Measurements from ENCODE around the gene ZNF667.

The ZNF667 gene

DNA sequence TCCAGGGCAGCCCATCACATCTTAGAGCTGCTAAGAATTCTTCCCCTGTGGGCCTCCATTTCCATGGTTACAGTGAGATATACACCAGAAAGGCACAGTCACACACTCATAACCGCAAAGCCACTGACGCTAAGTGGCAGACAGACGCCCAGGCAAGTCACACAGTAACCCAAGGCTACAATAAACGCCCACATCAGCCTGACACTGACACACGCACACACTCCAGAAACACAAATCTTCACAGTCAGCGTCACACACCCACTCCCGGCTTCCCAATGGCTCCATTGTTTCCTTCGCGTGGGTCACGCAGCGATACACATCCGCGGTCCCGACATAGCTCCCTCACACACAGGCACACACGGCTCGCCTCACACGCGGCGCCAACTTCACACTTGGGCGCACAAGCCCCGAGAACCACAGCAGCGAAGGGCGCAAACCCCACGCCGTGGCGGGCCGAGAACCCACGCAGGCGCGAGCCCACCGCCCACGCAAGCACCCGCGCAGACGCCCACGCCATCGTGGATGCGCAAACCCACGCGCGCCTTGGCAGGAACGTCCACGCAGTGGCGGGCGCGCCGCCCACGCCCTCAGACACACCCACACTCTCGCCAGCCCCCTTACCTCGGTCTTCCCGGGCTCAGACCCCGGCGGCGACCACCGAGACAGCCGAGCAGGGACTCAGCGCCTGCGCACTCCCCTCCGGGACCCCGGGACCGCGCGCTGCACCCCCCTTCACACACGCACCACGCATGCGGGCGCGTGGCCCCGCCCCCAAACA, at the start of gene ZNF667:
TSS of gene ZNF667 (minus strand) at position 695 of the 778 bp plus-strand sequence. CDS start 14,975 bp downstream, outside the sequence.
- no peak for DNase-seq

DNA sequence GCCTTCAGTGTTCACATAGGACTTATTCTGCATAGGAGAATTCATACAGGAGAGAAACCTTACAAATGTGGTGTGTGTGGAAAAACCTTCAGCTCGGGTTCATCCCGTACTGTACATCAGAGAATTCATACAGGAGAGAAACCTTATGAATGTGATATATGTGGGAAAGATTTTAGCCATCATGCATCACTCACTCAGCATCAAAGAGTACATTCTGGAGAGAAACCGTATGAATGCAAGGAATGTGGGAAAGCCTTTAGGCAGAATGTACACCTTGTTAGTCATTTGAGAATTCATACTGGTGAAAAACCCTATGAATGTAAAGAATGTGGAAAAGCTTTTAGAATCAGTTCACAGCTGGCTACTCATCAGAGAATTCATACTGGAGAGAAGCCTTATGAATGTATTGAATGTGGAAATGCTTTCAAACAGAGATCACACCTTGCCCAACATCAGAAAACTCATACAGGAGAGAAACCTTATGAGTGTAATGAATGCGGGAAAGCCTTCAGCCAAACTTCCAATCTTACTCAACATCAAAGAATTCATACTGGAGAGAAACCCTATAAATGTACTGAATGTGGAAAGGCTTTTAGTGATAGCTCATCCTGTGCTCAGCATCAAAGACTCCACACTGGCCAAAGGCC, 48.2 kb upstream of the ZNF667 start:
- no peak for DNase-seq

DNA sequence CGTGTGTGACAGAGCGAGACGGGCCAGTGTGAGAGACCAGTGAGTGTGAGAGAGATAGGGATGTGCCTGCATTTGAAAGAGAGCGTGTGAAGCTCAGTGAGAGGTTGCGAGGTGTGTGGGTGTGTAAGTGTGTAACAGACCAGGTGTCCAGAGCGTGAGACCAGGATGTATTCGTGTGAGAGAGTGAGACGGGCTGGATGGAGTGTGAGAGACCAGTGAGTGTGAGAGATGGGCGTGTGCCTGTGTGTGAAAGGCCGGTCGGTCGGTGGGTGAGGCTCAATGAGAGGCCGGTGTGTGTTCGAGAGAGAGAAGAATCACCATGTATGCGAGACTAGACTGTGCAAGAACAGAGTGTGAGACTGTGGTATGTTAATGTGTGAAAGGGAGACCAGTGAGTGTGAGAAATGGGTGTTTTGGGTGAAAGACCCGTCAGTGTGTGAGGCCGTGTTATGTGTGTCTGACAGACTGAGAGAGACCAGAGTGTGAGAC, 31.2 kb upstream of the ZNF667 start:
- DNase-seq = peak; percentile 23

DNA sequence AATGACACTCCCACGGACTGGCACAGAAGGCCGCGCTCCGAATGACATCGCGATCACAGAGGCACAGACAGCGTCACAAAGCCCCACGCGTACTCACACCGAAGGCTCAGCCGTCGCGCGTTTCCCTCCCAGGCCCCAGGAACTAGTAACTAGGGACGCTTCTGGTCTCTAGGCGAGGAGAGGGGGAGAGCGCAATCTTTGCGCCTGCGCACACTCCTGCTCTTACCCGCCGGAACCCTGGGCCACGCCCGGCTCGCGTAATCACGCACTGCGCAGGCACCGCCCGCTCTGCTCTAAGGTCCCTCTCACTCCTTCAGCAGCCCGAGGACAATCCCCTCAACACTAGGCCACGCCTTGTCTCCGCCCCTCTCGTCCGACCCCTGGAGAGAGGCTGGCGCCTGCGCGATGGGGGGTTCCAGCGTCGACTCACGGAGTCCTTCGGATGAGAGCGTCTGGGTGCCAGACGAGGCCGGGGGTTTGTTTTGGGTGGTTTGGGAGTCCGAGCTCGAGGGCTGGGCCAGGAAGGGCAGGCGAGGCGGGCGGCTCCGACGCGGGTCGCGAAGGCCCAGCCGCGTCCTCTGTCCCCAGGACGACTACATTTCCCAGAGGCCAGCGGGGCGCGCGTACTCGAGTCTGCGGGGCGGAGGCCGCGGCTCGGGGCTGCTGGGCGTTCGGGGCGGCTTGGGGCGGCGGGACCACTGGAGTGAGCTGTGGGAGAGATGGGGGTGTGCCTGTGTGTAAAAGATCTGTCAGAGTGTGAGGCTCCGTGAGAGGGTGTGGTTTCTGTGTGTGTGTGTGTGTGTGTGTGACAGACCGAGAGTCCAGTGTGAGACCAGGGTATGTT, 30.5 kb upstream of the ZNF667 start, which contains the start of gene ZNF471:
TSS of gene ZNF471 (plus strand) at position 410 of the 844 bp plus-strand sequence. CDS start 3,717 bp downstream, outside the sequence.
- peak; percentile 96 for DNase-seq

DNA sequence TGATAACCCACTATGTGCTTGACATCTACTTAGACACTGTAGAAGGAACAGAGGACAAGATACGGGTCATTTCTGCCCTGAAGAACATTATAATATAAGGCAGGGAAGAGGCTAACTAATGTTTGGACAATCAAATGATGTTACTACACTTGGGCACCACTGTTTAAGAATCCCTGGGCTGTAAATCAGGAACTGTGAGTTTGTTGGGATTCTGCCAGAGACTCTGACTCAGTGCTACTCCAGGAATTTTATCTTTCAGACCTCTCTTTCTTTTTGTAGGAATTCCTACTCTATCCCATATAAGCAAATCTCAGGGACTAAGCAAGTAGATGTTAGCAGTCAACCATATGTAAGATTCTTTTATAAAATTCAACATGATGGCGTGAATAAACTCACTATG, 27.4 kb upstream of the ZNF667 start:
- no peak for DNase-seq

DNA sequence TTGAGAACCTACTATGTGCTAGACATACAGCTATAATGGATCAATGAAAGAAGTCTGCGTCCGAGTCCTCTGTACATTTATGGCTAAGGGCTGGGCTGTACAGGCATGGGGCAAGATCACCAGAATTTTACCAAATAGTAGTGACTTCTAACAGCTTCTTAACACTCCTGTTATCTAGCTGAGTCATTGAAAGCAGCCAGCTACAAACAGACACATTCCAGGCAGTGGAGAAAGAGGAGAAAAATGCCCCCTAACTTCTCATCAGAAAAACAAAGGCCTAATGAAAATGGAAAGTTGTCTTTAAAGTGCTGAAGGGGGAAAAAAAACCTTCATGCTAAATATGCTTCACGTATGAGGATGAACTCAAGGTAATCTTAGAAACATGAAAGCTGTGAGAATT, 14.3 kb upstream of the ZNF667 start:
- no peak for DNase-seq

DNA sequence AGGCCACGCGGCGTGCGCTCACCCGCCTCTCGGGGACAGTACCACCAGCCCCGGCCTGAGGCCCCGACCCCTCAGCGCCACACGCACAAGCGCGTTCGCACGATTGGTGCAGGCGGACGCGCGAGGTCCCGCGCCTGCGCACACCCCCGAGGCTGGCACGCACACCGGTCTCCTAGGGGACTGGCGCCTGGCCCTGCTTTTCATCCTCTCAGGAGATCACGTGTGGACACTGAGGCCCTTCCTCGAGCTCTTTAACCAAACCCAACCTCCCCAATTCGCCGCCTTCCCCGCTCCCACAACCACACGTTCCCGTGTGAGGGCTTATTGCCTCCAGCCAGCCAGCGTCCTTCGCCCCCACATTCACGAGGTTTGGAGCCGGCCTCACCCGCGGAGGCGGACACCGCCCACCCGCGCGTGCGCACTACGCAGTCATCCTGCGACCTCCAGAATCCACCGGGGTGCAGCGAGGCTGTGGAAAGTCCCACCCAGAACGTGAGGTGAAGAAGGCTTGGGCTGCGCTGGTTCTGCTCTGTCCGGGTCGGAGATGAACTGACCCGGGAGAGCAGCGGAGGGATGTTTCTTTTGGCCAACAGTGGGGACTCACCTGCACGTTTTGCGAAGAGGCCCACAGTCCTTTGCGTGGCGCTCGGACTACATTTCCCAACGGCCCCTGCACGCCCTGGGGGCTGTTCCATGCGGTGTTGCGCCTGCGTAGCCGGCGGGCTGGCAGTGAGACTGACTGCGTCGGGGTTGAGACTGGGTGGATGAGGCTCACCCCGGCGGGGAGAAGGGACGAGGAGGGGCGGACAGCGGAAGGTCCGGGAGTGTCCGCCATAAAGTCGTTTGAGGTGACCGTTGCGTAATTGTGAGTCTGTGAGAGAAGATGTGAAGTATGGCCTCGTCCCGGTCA, 539 bp upstream of the ZNF667 start:
- peak; percentile 94 for DNase-seq

DNA sequence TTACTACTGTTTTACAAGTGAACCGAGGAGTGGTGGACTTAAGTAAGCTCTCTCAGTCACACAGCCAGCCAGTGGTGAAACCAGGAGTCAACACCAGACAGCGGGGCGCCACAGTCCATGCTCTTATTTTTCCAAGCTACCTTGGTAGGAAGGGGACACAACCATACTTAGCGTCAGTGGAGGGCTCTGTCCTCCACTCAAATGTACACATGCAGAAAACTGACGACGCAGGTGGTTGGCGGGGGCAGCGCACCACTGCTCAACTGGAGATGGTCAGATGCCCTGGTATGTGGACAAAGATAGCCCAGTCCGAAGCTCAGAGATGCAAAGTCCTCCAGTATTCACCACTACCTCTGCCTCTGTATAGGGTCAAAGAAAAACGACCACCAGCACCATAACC, 1.1 kb downstream of the ZNF667 start:
- no peak for DNase-seq

DNA sequence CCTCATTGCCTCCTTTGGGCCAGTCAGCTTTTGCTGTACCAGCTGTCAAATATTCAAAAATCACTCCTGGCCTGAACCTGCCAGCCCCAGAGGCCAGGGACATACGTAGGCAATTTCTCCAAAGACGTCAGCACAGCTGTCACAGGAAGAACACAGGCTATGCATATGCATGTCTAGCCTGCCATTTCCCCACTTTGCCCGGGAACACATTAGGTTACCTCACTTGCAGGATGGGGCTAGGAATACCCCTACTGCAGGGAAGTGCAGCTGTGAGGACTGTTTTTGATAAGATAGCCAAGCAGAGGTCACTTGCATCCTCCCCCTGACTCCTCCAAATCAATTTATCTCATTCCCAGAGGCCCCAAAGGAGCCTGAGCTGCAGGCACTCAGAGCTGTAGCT, 2.8 kb downstream of the ZNF667 start:
- DNase-seq = no peak

DNA sequence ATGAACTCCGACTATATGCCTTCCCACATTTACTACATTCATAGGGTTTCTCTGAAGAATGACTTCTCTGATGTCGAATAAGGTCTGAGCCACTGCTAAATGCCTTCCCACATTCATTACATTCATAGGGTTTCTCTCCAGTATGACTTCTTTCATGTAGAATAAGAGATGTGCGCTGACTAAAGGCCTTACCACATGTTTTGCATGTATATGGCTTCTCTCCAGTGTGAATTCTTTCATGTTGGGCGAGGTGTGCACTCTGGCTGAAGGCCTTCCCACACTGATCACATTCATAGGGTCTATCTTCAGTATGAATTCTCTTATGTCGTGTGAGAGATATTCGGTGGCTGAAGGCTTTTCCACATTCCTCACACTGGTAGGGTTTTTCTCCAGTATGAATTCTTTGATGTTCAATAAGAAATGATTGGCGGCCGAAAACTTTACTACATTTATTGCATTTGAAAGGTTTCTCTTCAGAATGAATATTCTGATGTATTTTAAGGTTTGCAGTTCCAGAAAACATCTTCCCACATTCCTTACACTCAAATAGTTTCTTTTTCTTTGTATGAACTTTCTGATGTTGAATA, 35.8 kb downstream of the ZNF667 start:
- DNase-seq = no peak

DNA sequence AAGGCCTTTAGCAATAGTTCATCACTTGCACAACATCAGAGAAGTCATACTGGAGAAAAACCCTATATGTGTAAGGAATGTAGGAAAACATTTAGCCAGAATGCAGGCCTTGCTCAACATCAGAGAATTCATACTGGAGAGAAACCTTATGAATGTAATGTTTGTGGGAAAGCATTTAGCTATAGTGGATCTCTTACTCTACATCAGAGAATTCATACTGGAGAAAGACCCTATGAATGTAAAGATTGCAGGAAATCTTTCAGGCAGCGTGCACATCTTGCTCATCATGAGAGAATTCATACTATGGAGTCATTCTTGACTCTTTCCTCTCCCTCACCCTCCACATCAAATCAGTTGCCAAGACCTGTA, 53.2 kb downstream of the ZNF667 start:
- no peak for DNase-seq

DNA sequence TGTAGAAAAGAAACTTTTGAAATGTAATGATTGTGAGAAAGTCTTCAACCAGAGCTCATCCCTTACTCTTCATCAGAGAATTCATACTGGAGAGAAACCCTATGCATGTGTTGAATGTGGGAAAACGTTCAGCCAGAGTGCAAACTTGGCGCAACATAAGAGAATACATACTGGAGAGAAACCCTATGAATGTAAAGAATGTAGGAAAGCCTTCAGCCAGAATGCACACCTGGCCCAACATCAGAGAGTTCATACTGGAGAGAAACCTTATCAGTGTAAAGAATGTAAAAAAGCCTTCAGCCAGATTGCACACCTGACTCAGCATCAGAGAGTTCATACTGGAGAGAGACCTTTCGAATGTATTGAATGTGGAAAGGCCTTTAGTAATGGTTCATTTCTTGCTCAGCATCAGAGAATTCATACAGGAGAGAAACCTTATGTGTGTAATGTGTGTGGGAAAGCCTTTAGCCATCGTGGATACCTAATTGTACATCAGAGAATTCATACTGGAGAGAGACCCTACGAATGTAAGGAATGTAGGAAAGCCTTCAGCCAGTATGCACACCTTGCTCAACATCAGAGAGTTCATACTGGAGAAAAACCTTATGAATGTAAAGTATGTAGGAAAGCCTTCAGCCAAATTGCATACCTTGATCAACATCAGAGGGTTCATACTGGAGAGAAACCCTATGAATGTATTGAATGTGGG, 53.7 kb downstream of the ZNF667 start:
- no peak for DNase-seq

DNA sequence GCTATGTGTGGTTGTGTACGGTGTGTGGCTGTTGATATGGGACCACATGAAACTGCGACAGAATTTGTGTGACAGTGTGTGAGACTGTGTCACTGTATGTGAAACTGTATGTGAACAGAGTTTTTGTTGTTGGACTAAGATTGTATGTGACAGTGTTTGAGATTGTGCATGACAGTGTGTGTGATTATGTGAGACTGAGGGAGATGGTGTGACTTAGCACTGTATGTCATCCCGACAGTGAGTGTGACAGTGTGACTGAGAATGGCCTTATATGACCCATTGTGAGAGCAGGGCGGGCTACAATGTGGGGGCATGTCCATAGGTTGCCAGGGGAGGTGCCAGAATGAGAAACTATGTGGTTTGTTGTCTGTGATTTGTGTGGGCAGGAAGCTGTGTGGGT, 72.1 kb downstream of the ZNF667 start:
- DNase-seq = no peak

DNA sequence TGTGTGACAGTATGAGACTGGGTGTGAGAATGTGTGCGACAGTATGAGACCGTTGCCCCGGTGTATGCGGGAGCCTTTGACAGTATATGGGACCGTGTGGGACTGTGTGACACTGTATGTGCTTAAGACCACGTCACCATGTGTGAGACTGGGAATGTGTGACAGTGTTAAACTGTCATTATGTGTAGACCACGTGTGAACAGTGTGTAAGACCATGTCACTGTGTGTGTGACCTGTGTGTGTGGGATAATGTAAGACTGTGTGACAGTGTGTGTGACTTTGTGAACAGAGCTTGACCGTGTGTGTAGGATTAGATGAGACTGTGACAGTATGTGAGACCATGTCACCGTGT, 72.5 kb downstream of the ZNF667 start:
- no peak for DNase-seq

DNA sequence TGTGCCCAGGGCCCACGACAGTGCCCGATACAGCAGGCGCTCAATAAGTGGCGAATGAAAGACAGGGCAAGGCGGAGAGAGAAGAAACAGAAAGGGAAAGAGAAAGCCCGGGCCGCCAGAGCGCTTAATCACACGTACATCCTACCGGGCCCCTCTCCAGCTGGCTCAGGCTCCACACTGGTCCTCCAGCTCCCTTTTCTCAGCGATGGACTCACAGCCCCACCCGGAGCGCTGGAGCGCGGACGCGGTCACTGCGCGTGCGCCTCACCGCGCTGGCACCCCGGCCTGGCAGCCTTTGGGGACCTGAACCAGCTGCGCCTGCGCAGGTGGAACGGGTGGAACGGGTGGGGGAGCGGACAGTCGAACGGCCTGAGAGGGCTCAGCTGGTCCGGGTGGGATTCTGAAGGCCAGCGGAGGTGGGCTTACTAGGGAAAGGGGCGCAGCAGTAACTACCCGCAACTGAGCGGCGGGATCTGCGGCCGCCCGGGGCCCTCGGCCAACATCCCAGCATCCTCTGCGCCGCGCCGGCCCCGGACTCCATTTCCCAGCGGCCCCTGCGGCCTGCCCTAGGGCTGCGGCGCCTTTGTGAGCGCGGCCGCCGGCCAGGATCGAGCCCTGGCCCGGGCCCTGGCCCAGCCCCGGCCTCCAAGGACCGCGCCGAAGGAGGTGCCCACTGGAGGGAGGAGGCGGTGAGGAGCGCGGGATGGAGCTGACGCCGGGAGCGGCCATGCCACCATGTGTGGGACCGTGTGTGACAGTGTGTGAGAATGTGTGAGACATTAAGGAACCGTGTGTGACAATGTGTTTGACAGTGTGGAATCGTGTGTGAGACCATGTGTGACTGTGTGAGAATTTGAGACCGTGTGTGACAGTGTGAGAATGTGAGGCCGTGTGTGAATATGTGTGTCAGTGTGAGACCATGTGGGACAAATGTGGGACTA, 73.1 kb downstream of the ZNF667 start, which contains the start of gene ZNF583:
TSS of gene ZNF583 (plus strand) at position 569 of the 941 bp plus-strand sequence. CDS start 2,783 bp downstream, outside the sequence.
- DNase-seq = peak; percentile 88

DNA sequence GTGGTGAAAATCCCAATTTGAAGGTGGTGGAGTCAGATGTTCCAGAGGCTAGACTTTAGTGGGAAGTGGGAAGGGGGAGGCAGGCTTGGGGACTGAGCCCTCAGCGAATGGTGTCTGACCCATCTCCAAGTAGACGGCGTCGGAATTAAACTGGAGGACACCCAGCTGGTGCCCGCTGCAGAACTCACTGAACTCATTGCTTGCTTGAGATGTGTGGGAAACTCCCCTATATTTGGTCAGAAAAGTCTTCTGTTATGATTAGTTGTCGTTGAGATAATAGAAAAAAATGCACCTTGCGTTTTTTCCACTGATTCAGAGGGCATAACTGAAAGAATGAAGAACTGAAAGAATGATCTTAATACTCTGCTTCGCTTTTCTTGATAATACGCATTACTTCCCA, 73.9 kb downstream of the ZNF667 start:
- DNase-seq = no peak

DNA sequence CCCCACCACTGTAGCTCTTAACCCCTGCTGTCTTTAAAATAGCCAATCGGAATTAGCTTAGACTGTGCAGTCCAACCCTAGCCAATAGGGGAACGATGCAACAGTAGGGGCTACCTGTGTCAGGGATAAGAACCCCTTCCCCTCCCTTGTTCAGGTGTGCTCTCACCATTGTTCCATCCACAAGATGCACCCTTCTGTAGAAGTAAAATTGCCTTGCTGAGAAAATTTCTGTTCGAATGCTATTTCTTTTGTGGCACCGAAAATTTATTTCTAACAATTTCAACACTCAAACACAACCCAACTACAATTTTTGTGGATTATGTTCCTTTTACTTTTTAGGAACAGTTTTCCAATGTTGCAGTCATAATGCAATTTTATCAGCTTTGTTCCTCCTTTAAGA, 76.7 kb downstream of the ZNF667 start:
- DNase-seq = no peak

DNA sequence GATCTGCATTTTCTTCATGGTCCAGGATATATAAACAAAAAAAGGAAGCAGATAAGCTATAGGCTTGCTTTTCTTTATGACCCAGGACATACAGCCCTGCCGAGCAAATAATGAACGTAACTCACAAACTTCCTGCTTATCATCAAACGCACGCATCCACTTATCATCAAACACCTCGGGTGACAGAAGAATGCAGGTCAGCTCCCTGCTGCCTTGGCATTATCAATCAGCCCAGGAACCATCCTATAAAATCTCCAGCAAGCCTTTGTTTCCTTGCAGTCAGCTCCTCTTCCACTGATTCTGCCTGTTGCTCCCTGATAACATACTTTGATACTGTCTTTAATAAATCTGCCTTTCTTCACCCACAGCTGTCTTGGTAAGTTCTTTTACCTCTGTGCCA, 78.3 kb downstream of the ZNF667 start:
- DNase-seq = no peak

DNA sequence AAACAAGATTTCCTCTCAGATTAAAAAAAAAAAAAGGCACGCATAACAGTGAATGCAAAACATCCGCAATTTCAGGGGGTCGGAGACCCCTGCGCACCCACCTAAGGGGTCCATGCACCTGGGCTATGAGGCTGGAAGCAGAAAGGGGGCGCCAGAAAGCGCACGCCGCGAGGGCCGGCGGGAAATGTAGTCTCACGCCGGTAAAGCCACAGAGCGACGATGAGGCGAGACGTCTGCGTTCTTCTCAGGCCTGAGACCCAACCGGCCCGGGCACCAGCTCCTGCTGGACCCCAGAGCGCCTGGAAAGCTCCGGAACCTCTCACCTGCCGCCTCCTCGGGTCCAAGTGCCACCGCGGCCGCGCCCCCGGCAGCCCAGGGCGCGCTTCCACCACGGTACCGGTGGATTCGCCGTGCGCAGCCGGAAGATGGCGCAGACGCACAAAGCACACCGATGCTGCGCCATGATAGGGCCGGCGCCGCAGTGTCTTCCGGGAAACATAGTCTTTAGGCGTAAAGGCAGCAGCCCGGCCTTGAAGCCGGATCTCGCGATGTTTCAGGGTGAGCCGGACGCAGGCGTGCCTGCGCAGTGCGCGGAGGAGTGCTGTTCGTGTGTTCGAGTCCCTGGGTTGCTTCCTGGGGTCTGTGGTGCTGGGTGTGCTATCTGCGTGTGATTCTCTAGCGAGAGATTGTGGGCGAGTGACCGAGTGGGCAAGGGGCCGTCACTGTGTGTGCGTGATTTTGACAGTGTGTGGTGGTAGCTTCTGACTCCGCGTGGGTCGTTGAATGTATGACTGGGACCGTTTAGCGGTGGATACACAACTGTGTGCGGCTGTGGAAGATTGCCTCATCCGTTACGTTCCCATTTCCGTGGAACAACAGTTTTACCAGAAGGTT, 83.8 kb downstream of the ZNF667 start, which contains the start of gene ZNF582:
TSS of gene ZNF582 (minus strand) at position 416 of the 894 bp plus-strand sequence. CDS start 1,782 bp downstream, outside the sequence.
- DNase-seq = peak; percentile 82
